Measurements from ENCODE around the gene PARD3B.

- TF ChIP-seq CTCF (IDR thresholded peaks at IDR 0.05) = no peak
- no peak for TF ChIP-seq POLR2A (IDR thresholded peaks at IDR 0.05)
Measured at GRCh38 chr2:204849892-204850291, 304.6 kb downstream of the PARD3B start.
